WTC11 (cell line): ENCODE results near the gene LMF1. TPM values are rescaled to one million over a fixed set of nuclear protein-coding genes. Genes with fewer than 3 reads are reported as not detected.

Experiments used
- ATAC-seq: fragments of 200-7000 bp; cut with Tn5 transposase; 2 replicates; pipeline ENCODE4 v1.10.0; 2021; ENCODE audit warnings: mild to moderate bottlenecking, moderate library complexity
- CTCF ChIA-PET: fragments of 300-600 bp; sonication (Branson Sonifier 250); formaldehyde crosslinking; loops from one replicate; lab custom pipeline; 2021; ENCODE audit warnings: antibody characterized with exemption; lab: Charles Lee
- POLR2A ChIA-PET: fragments of 350-600 bp; sonication (Branson Sonifier 250); formaldehyde crosslinking; loops from one replicate; lab custom pipeline; 2021; ENCODE audit warnings: antibody characterized with exemption; lab: Charles Lee
- DNase-seq: peaks from one replicate; pipeline ENCODE4 v3.0.0; 2021; ENCODE audit warnings: low spot score
- H3K27ac Mint-ChIP-seq: 2 replicates; pipeline ENCODE4 v1.8.0; 2021; ENCODE audit warnings: mixed read lengths
- H3K27me3 Mint-ChIP-seq: 2 replicates; pipeline ENCODE4 v1.8.0; 2021; ENCODE audit warnings: low read depth, mild to moderate bottlenecking, moderate library complexity, mixed read lengths
- H3K36me3 Mint-ChIP-seq: 2 replicates; pipeline ENCODE4 v1.8.0; 2021; ENCODE audit warnings: mixed read lengths
- H3K4me1 Mint-ChIP-seq: 2 replicates; pipeline ENCODE4 v1.8.0; 2022; ENCODE audit warnings: mixed read lengths
- H3K4me3 Mint-ChIP-seq: 2 replicates; pipeline ENCODE4 v1.8.0; 2021; ENCODE audit warnings: mild to moderate bottlenecking, moderate library complexity, mixed read lengths
- H3K9me3 Mint-ChIP-seq: 2 replicates; pipeline ENCODE4 v1.8.0; 2021; ENCODE audit warnings: mixed read lengths
- CREM ChIP-seq: sonication (generic); formaldehyde crosslinking; IDR thresholded peaks from 2 replicates; pipeline ENCODE4 v1.8.1; 2022; ENCODE audit warnings: mild to moderate bottlenecking, missing genetic modification reagents, moderate library complexity
- HMGA2 ChIP-seq: fragments of 250-450 bp; sonication (Bioruptor Pico); IDR thresholded peaks from 2 replicates; pipeline ENCODE4 v1.4.0; 2021; ENCODE audit warnings: mild to moderate bottlenecking, moderate library complexity
- JAZF1 ChIP-seq: fragments of 250-450 bp; sonication (Bioruptor Pico); IDR thresholded peaks from 2 replicates; pipeline ENCODE4 v1.9.0; 2021; ENCODE audit warnings: moderate library complexity, mild to moderate bottlenecking, inconsistent platforms
- SMAD3 ChIP-seq: sonication (generic); formaldehyde crosslinking; IDR thresholded peaks from 2 replicates; pipeline ENCODE4 v1.8.0; 2022; ENCODE audit warnings: missing genetic modification reagents, mild to moderate bottlenecking, borderline replicate concordance
- SP1 ChIP-seq: sonication (generic); formaldehyde crosslinking; conservative IDR thresholded peaks from 2 replicates; pipeline ENCODE4 v1.8.1; 2022; ENCODE audit warnings: missing genetic modification reagents
- TEAD1 ChIP-seq: sonication (generic); formaldehyde crosslinking; IDR thresholded peaks from 2 replicates; pipeline ENCODE4 v1.8.0; 2022; ENCODE audit warnings: mild to moderate bottlenecking, missing genetic modification reagents
- TEAD4 ChIP-seq: sonication (generic); formaldehyde crosslinking; IDR thresholded peaks from 2 replicates; pipeline ENCODE4 v1.8.0; 2022; ENCODE audit warnings: mild to moderate bottlenecking, missing genetic modification reagents
- TP53 ChIP-seq: sonication (generic); formaldehyde crosslinking; IDR thresholded peaks from 2 replicates; pipeline ENCODE4 v1.8.1; 2023; ENCODE audit warnings: mild to moderate bottlenecking, missing genetic modification reagents
- ZNF121 ChIP-seq: sonication (generic); formaldehyde crosslinking; IDR thresholded peaks from 2 replicates; pipeline ENCODE4 v1.8.0; 2023; ENCODE audit warnings: missing genetic modification reagents
- ZNF263 ChIP-seq: sonication (generic); formaldehyde crosslinking; IDR thresholded peaks from 2 replicates; pipeline ENCODE4 v1.8.1; 2022; ENCODE audit warnings: low read depth, mild to moderate bottlenecking, moderate library complexity, missing genetic modification reagents
- ZNF317 ChIP-seq: sonication (generic); formaldehyde crosslinking; IDR thresholded peaks from 2 replicates; pipeline ENCODE4 v1.8.1; 2023; ENCODE audit warnings: low read depth, mild to moderate bottlenecking, moderate library complexity, missing genetic modification reagents, borderline replicate concordance
- ZNF396 ChIP-seq: fragments of 250-450 bp; sonication (Bioruptor Pico); IDR thresholded peaks from 2 replicates; pipeline ENCODE4 v1.8.0; 2021; ENCODE audit warnings: mild to moderate bottlenecking, moderate library complexity, borderline replicate concordance
- total RNA-seq: library from RNA; stranded (reverse); gene quantifications from 3 replicates; pipeline ENCODE4 v1.2.3, GENCODE V29; 2021
- TF ChIP-seq, protein P1 (sequence below): sonication (generic); formaldehyde crosslinking; IDR thresholded peaks from 2 replicates; pipeline ENCODE4 v1.8.1; 2023; ENCODE audit warnings: mild to moderate bottlenecking, missing genetic modification reagents
- TF ChIP-seq, protein P2 (sequence below): fragments of 200-600 bp; IDR thresholded peaks from 2 replicates; pipeline ENCODE4 v1.8.0; 2022; ENCODE audit warnings: antibody characterized with exemption
- TF ChIP-seq, protein P3 (sequence below): sonication (generic); formaldehyde crosslinking; conservative IDR thresholded peaks from 2 replicates; pipeline ENCODE4 v1.8.1; 2022; ENCODE audit warnings: mild to moderate bottlenecking, missing genetic modification reagents
- TF ChIP-seq, protein P4 (sequence below): sonication (generic); formaldehyde crosslinking; IDR thresholded peaks from 2 replicates; pipeline ENCODE4 v1.8.1; 2023; ENCODE audit warnings: mild to moderate bottlenecking, missing genetic modification reagents
- TF ChIP-seq, protein P5 (sequence below): fragments of 250-450 bp; sonication (Bioruptor Pico); IDR thresholded peaks from 2 replicates; pipeline ENCODE4 v1.9.0; 2021; ENCODE audit warnings: mild to moderate bottlenecking, borderline replicate concordance

LMF1 gene
- total RNA-seq, 1 experiment from 2014 or later = 10.5 TPM

DNA sequence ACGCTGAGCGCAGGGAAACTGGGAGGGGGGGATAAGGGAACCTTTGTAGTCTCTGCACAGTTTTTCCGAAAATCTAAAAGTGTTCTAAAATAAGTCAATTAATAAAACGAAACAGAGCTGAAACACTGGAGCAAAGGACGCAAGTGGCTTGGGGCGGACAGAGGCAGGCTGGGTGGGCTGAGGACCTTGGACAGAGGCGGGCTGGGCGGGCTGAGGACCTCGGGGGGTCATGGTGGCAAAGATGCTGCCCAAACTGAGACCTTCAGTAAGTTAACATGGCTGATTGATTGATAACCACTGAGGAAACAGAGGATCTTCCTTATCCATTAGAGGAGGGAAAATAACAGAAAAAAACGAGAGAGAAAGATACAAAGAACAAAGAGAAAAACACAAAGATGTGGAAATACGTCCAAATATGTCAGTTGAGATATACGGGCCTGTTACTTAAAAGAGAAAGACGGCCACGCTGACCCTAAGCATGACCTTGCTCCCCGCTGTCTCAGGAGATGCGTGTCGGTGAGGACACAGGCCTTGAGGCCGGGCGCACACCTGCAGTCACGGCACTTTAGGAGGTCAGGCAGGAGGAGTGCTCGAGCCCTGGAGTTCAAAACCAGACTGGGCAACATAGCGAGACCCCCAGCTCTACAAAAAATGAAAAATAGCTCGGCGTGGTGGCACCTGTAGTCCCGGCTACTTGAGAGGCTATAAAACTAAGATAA lies 94.1 kb downstream of the LMF1 start:
- no peaks in the 10 kb centered on the region for H3K9me3 Mint-ChIP-seq
- DNase-seq = no peak
- no peaks in the 10 kb centered on the region for H3K4me1 Mint-ChIP-seq
- H3K4me3 Mint-ChIP-seq = no peak overlapping the region
- H3K36me3 Mint-ChIP-seq = no peaks in the 10 kb centered on the region
- H3K27me3 Mint-ChIP-seq = no peaks in the 10 kb centered on the region
- H3K27ac Mint-ChIP-seq = no peak overlapping the region
- ChIA-PET CTCF (no interaction called here), POLR2A (interaction anchor here (1.0 kb wide), 1 partner anchor 76 kb away, joined by 3 read pairs; the partner anchor contains the start of gene GNG13)
- TF ChIP-seq, protein P1, sequence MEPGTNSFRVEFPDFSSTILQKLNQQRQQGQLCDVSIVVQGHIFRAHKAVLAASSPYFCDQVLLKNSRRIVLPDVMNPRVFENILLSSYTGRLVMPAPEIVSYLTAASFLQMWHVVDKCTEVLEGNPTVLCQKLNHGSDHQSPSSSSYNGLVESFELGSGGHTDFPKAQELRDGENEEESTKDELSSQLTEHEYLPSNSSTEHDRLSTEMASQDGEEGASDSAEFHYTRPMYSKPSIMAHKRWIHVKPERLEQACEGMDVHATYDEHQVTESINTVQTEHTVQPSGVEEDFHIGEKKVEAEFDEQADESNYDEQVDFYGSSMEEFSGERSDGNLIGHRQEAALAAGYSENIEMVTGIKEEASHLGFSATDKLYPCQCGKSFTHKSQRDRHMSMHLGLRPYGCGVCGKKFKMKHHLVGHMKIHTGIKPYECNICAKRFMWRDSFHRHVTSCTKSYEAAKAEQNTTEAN (CRISPR knock-in tag) = no peak
- peak; percentile 50; the same call in 1 of the 2 replicates for TF ChIP-seq ZNF121
- TF ChIP-seq, protein P2, sequence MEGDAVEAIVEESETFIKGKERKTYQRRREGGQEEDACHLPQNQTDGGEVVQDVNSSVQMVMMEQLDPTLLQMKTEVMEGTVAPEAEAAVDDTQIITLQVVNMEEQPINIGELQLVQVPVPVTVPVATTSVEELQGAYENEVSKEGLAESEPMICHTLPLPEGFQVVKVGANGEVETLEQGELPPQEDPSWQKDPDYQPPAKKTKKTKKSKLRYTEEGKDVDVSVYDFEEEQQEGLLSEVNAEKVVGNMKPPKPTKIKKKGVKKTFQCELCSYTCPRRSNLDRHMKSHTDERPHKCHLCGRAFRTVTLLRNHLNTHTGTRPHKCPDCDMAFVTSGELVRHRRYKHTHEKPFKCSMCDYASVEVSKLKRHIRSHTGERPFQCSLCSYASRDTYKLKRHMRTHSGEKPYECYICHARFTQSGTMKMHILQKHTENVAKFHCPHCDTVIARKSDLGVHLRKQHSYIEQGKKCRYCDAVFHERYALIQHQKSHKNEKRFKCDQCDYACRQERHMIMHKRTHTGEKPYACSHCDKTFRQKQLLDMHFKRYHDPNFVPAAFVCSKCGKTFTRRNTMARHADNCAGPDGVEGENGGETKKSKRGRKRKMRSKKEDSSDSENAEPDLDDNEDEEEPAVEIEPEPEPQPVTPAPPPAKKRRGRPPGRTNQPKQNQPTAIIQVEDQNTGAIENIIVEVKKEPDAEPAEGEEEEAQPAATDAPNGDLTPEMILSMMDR = no peak
- TF ChIP-seq, all 79 proteins: peak for 1
- ATAC-seq = no peak

DNA sequence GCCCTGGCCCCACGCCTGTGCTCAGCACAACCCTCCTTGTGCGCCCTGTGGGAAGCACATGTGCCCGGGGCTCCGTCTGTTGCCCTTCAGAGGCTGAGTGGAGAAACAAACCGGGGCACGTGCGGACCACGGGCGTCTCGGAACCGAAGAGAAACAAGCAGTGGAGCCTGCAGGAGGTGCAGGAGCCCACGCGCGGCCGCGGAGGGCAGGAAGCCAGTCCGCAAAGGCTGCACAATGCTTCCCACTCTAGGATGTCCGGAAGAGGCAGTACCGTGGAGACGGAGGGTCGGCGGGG lies 94.8 kb downstream of the LMF1 start:
- ChIA-PET POLR2A (no interaction called here), CTCF (no interaction called here)
- no peak for DNase-seq
- Mint-ChIP-seq H3K9me3 (no peaks in the 10 kb centered on the region), H3K27me3 (no peaks in the 10 kb centered on the region), H3K36me3 (no peaks in the 10 kb centered on the region), H3K4me3 (no peak overlapping the region), H3K4me1 (no peaks in the 10 kb centered on the region), H3K27ac (no peak overlapping the region)
- no peak for ATAC-seq
- TF ChIP-seq ZNF263 (CRISPR knock-in tag) = no peak
- TF ChIP-seq, protein P3, sequence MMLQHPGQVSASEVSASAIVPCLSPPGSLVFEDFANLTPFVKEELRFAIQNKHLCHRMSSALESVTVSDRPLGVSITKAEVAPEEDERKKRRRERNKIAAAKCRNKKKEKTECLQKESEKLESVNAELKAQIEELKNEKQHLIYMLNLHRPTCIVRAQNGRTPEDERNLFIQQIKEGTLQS = no peak
- no peak for TF ChIP-seq JAZF1 (CRISPR knock-in tag)
- no peak for TF ChIP-seq TEAD4 (CRISPR knock-in tag)
- no peak for TF ChIP-seq ZNF317
- TF ChIP-seq HMGA2 (CRISPR knock-in tag) = no peak
- no peak for TF ChIP-seq CREM (CRISPR knock-in tag)

DNA sequence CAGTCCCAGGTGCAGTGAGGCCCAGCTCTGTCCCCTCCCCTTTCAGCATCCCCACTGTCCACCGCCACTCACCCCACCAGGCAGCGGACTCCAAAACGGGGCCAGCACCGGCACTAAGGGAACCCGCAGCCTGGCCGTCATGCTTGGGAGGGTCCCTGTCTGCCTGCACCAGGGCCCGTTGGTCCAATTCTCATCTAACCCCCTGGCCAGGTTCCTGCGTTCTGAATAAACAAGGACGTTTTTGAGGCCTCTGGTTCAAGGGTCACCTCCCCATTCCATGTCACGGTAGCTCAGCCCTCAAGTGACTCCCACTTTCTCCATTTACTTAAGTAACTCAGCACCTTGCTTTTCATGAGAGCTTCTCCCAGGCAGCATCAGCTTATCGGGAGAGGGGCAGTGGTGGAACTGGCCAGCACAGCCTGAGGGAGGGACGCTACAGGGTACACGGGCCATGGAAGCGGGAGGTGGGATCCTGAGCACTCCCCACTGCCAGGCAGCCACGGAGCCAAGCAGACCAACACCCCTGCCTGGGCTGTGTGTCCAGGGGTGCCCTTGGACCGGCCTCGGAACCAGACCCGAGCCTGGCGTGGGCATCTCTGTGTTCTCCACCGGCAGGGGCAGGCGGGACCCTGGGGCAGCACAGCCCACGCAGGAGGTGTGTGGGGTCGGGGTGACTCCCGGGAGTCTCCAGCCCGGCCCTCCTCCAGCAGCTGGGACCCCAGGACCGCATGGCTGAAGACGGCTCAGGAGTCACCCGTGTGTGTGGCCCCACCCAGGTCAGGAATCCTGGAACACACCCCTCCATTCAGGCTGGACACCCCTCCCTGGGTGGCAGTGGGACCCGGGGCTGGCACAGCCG lies 95.4 kb downstream of the LMF1 start:
- DNase-seq (no peak), ATAC-seq (no peak)
- Mint-ChIP-seq H3K9me3 (no peaks in the 10 kb centered on the region), H3K27ac (no peak overlapping the region), H3K4me1 (no peaks in the 10 kb centered on the region), H3K27me3 (no peaks in the 10 kb centered on the region), H3K36me3 (no peaks in the 10 kb centered on the region), H3K4me3 (no peak overlapping the region)
- CTCF ChIA-PET = no interaction called here
- POLR2A ChIA-PET = no interaction called here
- no peak for TF ChIP-seq ZNF396
- TF ChIP-seq SMAD3 (CRISPR knock-in tag) = no peak
- no peak for TF ChIP-seq TEAD4 (CRISPR knock-in tag)
- no peak for TF ChIP-seq TEAD1 (CRISPR knock-in tag)
- TF ChIP-seq HMGA2 (CRISPR knock-in tag) = no peak
- TF ChIP-seq, protein P4, sequence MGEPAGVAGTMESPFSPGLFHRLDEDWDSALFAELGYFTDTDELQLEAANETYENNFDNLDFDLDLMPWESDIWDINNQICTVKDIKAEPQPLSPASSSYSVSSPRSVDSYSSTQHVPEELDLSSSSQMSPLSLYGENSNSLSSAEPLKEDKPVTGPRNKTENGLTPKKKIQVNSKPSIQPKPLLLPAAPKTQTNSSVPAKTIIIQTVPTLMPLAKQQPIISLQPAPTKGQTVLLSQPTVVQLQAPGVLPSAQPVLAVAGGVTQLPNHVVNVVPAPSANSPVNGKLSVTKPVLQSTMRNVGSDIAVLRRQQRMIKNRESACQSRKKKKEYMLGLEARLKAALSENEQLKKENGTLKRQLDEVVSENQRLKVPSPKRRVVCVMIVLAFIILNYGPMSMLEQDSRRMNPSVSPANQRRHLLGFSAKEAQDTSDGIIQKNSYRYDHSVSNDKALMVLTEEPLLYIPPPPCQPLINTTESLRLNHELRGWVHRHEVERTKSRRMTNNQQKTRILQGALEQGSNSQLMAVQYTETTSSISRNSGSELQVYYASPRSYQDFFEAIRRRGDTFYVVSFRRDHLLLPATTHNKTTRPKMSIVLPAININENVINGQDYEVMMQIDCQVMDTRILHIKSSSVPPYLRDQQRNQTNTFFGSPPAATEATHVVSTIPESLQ (CRISPR knock-in tag) = no peak
- TF ChIP-seq, protein P5, sequence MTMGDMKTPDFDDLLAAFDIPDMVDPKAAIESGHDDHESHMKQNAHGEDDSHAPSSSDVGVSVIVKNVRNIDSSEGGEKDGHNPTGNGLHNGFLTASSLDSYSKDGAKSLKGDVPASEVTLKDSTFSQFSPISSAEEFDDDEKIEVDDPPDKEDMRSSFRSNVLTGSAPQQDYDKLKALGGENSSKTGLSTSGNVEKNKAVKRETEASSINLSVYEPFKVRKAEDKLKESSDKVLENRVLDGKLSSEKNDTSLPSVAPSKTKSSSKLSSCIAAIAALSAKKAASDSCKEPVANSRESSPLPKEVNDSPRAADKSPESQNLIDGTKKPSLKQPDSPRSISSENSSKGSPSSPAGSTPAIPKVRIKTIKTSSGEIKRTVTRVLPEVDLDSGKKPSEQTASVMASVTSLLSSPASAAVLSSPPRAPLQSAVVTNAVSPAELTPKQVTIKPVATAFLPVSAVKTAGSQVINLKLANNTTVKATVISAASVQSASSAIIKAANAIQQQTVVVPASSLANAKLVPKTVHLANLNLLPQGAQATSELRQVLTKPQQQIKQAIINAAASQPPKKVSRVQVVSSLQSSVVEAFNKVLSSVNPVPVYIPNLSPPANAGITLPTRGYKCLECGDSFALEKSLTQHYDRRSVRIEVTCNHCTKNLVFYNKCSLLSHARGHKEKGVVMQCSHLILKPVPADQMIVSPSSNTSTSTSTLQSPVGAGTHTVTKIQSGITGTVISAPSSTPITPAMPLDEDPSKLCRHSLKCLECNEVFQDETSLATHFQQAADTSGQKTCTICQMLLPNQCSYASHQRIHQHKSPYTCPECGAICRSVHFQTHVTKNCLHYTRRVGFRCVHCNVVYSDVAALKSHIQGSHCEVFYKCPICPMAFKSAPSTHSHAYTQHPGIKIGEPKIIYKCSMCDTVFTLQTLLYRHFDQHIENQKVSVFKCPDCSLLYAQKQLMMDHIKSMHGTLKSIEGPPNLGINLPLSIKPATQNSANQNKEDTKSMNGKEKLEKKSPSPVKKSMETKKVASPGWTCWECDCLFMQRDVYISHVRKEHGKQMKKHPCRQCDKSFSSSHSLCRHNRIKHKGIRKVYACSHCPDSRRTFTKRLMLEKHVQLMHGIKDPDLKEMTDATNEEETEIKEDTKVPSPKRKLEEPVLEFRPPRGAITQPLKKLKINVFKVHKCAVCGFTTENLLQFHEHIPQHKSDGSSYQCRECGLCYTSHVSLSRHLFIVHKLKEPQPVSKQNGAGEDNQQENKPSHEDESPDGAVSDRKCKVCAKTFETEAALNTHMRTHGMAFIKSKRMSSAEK (CRISPR knock-in tag) = no peak
- TF ChIP-seq, protein P3 = no peak
- no peak for TF ChIP-seq TP53 (CRISPR knock-in tag)
- TF ChIP-seq SP1 = no peak
